Breast epithelium (tissue), 4 donors: Measurements from ENCODE around the gene RIMBP2. TPM values are rescaled to one million over a fixed set of nuclear protein-coding genes. Genes with fewer than 3 reads are reported as not detected.

ENCODE experiments used
- DNase-seq, 2 donors: peaks; one replicate each; pipeline ENCODE4 v3.0.0-alpha.2; 2019; ENCODE audit warnings: low spot score in 2 of 2
- H3K27ac ChIP-seq, 2 donors: fragments of 200-600 bp; sonication (generic) in 1 of 2; one replicate each; pipeline ENCODE4 v1.5.1; 2016 to 2019; ENCODE audit warnings: mild to moderate bottlenecking in 1 of 2
- H3K27me3 ChIP-seq, 2 donors: fragments of 200-600 bp; sonication (generic) in 1 of 2; one replicate each; pipeline versions ENCODE4 v1.5.1 to v1.6.0; 2017 to 2019; ENCODE audit warnings: control low read depth in 1 of 2, mild to moderate bottlenecking in 1 of 2
- H3K36me3 ChIP-seq: fragments of 200-600 bp; one replicate; pipeline ENCODE4 v1.5.1; 2019
- H3K4me1 ChIP-seq, 2 donors: fragments of 200-600 bp; sonication (generic); one replicate each; pipeline ENCODE4 v1.5.1; 2016 to 2019; ENCODE audit warnings: control low read depth in 1 of 2
- H3K4me3 ChIP-seq, 3 donors: fragments of 200-600 bp; sonication (generic); 1 replicate in 2 of 3; 2 replicates in 1 of 3; pipeline ENCODE4 v1.5.1; 2016 to 2019; ENCODE audit warnings: mild to moderate bottlenecking in 3 of 3, moderate library complexity in 2 of 3
- H3K9me3 ChIP-seq, 2 donors: fragments of 200-600 bp; sonication (generic) in 1 of 2; one replicate each; pipeline ENCODE4 v1.5.1; 2016 to 2019; ENCODE audit warnings: control low read depth in 1 of 2
- CTCF ChIP-seq, 3 donors: fragments of 450-650 bp; IDR thresholded peaks; one replicate each; pipeline ENCODE4 v1.5.1; 2016 to 2017; ENCODE audit warnings: antibody characterized with exemption in 3 of 3, mild to moderate bottlenecking in 3 of 3, moderate library complexity in 3 of 3
- POLR2A ChIP-seq: fragments of 450-650 bp; IDR thresholded peaks from one replicate; pipeline ENCODE4 v1.6.1; 2016; ENCODE audit warnings: antibody characterized with exemption, mild to moderate bottlenecking, moderate library complexity
- POLR2AphosphoS5 ChIP-seq, 3 donors: sonication (generic); formaldehyde crosslinking; IDR thresholded peaks; one replicate each; pipeline ENCODE4 v1.6.1; 2017; ENCODE audit warnings: antibody characterized with exemption in 3 of 3
- intact Hi-C: fragments of 100-400 bp; cut with DNase I; formaldehyde crosslinking; loops from one replicate; pipeline ENCODE4 v1.15.1; 2023; ENCODE audit warnings: low total_unique reads
- total RNA-seq, 3 donors: library from RNA; depleted of rRNA; stranded (reverse); fragments of >200 nt; gene quantifications; one replicate each; pipeline ENCODE4 v1.1.0, GENCODE V29; 2016

Gene RIMBP2
- total RNA-seq, 3 donors from 2014 or later = under 0.01 to 0.59 (median under 0.01) TPM

DNA sequence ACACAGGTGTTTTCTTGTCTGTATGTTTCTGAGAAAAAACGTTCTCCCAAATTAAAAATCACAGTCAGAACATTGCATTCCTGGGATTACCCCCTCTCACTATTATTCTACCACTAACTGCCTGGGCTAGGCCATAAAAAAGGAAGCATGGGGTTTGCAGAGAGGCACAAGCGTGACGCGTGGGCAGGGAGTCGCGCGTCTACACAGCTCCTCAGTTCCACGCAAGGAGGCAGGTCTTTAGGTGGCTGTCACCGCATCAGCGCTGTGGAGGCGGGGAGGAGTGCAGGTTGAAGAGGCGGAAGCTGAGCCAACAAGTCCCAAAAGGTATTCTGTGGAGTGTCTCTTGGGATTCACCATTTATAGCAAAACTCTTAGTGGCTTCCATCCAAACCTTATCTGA is 109.9 kb downstream of the RIMBP2 start:
- no peaks in the 10 kb centered on the region for H3K4me1 ChIP-seq
- H3K4me3 ChIP-seq = no peak overlapping the region
- no peak for DNase-seq
- peaks cover 0 to 4% of the 10 kb centered on the region in 2 donors for H3K9me3 ChIP-seq
- H3K27ac ChIP-seq = no peak overlapping the region
- no peaks in the 10 kb centered on the region for H3K36me3 ChIP-seq
- no peak for TF ChIP-seq POLR2AphosphoS5 (IDR thresholded peaks at IDR 0.05)
- no peaks in the 10 kb centered on the region for H3K27me3 ChIP-seq
- intact Hi-C loops = no loop called here

GRCh38 chr12:130603396-130603965 is 112.6 kb downstream of the RIMBP2 start:
- no peaks in the 10 kb centered on the region for H3K4me1 ChIP-seq

DNA sequence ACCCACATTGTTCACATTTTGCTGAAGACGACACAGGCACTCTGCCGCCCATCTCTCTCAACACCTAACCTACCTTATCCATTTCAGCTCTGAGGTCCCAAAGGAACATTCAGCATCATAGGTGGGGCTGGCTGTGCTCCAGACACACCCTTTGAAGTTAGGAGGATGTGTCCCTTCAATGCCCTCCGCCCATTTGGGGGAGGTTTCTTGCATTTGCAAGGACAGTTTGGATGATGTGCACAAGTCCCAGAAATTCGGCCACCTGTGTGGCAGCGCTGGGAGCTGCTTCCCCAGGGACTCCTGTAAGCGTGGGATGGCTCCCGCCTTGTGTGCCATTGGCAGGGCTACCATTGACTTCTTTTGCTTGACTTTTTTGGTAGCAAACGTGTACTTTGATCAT is 113.8 kb downstream of the RIMBP2 start:
- Histone ChIP-seq H3K4me3 (no peak overlapping the region), H3K36me3 (no peaks in the 10 kb centered on the region), H3K27me3 (no peaks in the 10 kb centered on the region), H3K9me3 (peaks cover 10 to 16% of the 10 kb centered on the region in 2 donors), H3K4me1 (no peaks in the 10 kb centered on the region), H3K27ac (no peak overlapping the region)
- intact Hi-C loops = no loop called here
- DNase-seq = no peak
- no peak for TF ChIP-seq POLR2AphosphoS5 (IDR thresholded peaks at IDR 0.05)
- TF ChIP-seq CTCF (IDR thresholded peaks at IDR 0.05) = no peak
- no peak for TF ChIP-seq POLR2A

More at GRCh38 chr12:130603396-130603965, 112.6 kb downstream of the RIMBP2 start:
- no peaks in the 10 kb centered on the region for H3K27me3 ChIP-seq
- DNase-seq = no peak
- intact Hi-C loops = no loop called here
- H3K4me3 ChIP-seq = no peak overlapping the region
- H3K36me3 ChIP-seq = no peaks in the 10 kb centered on the region
- TF ChIP-seq POLR2A (no peak), CTCF (IDR thresholded peaks at IDR 0.05) (no peak), POLR2AphosphoS5 (IDR thresholded peaks at IDR 0.05) (no peak)
- H3K27ac ChIP-seq = no peak overlapping the region
- peaks cover 0 to 8% of the 10 kb centered on the region in 2 donors for H3K9me3 ChIP-seq

- Histone ChIP-seq H3K36me3 (no peaks in the 10 kb centered on the region), H3K27ac (no peak overlapping the region), H3K4me1 (no peaks in the 10 kb centered on the region), H3K4me3 (no peak overlapping the region), H3K27me3 (no peaks in the 10 kb centered on the region), H3K9me3 (peaks cover 13 to 20% of the 10 kb centered on the region in 2 donors)
- no peak for TF ChIP-seq CTCF (IDR thresholded peaks at IDR 0.05)
- TF ChIP-seq POLR2AphosphoS5 (IDR thresholded peaks at IDR 0.05) = no peak
- no peak for TF ChIP-seq POLR2A
- DNase-seq = no peak
- intact Hi-C loops = no loop called here
These were observed 114.8 kb downstream of the RIMBP2 start for GRCh38 chr12:130601327-130601726.

DNA sequence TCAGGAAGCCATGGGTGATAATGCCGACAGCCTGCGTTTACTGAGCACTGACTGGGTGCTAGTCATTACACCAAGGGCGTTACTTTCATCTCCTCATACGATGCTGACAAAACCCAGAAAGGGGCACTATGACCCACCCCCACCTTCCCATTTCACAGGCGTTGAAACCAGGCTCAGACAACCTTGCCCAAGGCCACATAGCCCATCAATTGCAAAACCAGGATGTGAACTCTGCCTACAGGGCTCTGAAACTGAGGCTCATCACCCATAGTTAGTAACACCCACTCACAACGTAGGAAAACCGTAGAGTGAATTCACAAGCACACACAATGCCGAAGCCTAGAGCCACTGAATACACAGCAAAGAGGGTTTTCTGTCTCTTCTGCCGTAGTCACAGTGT is 119.9 kb downstream of the RIMBP2 start:
- no peaks in the 10 kb centered on the region for H3K4me1 ChIP-seq
- intact Hi-C loops = no loop called here
- no peak overlapping the region for H3K4me3 ChIP-seq
- no peak overlapping the region for H3K27ac ChIP-seq
- H3K36me3 ChIP-seq = no peaks in the 10 kb centered on the region
- H3K27me3 ChIP-seq = peaks cover 0 to 11% of the 10 kb centered on the region in 2 donors
- no peak for TF ChIP-seq POLR2AphosphoS5 (IDR thresholded peaks at IDR 0.05)
- no peak for TF ChIP-seq CTCF (IDR thresholded peaks at IDR 0.05)
- no peak for TF ChIP-seq POLR2A
- H3K9me3 ChIP-seq = peaks cover 13 to 34% of the 10 kb centered on the region in 2 donors
- no peak for DNase-seq
